GM19395 (cell line): ENCODE results near the gene MEF2C.

Experiments
- ATAC-seq: cut with Tn5 transposase; IDR thresholded peaks from one replicate; pipeline ENCODE4 v1.9.1; 2021; ENCODE audit warnings: mild to moderate bottlenecking, moderate library complexity; ENCODE audit not compliant: unreplicated experiment

Gene MEF2C

GRCh38 chr5:88679638-88680037, 203.3 kb downstream of the MEF2C start:
- ATAC-seq, result no peak

GRCh38 chr5:88678770-88679381, 204.1 kb downstream of the MEF2C start:
- no peak for ATAC-seq

GRCh38 chr5:88677943-88678769, 204.8 kb downstream of the MEF2C start:
- ATAC-seq, result no peak

- ATAC-seq, result no peak
Observed at GRCh38 chr5:88677376-88677895, 205.5 kb downstream of the MEF2C start.

- no peak for ATAC-seq
Observed at GRCh38 chr5:88676637-88677375, 206.2 kb downstream of the MEF2C start.

- ATAC-seq, result peak; percentile 28
Observed at GRCh38 chr5:88675708-88676636, 207.0 kb downstream of the MEF2C start.

- ATAC-seq, result peak; percentile 34
Observed at GRCh38 chr5:88675168-88675707, 207.7 kb downstream of the MEF2C start.

- peak; percentile 78 for ATAC-seq
Observed at GRCh38 chr5:88674356-88675167, 208.4 kb downstream of the MEF2C start.

- no peak for ATAC-seq
Observed at GRCh38 chr5:88673253-88674105, 209.5 kb downstream of the MEF2C start.

- no peak for ATAC-seq
Observed at GRCh38 chr5:88672644-88673252, 210.2 kb downstream of the MEF2C start.

GRCh38 chr5:88671505-88672499, 211.2 kb downstream of the MEF2C start:
- no peak for ATAC-seq

- no peak for ATAC-seq
Observed at GRCh38 chr5:88671106-88671504, 211.9 kb downstream of the MEF2C start.

GRCh38 chr5:88670461-88670860, 212.5 kb downstream of the MEF2C start:
- ATAC-seq, result no peak

GRCh38 chr5:88669371-88670050, 213.5 kb downstream of the MEF2C start:
- ATAC-seq, result no peak

- no peak for ATAC-seq
Observed at GRCh38 chr5:88667496-88668201, 215.3 kb downstream of the MEF2C start.
